Body of pancreas (tissue), 4 donors: Measurements from ENCODE around the gene ESPN.

ENCODE experiments used
- POLR2A ChIP-seq, 3 donors: fragments of 450-650 bp; IDR thresholded peaks; one replicate each; pipeline ENCODE4 v1.6.1; 2016; ENCODE audit warnings: antibody characterized with exemption in 3 of 3, mild to moderate bottlenecking in 2 of 3
- TF ChIP-seq, protein P1 (sequence below), 7 experiments: fragments of 450-650 bp in 4 of 7; fragments of 200-600 bp in 3 of 7; sonication (generic) in 3 of 7; IDR thresholded peaks; one replicate each; pipeline ENCODE4 v1.5.1; 2016 to 2019; ENCODE audit warnings: antibody characterized with exemption in 7 of 7

DNA sequence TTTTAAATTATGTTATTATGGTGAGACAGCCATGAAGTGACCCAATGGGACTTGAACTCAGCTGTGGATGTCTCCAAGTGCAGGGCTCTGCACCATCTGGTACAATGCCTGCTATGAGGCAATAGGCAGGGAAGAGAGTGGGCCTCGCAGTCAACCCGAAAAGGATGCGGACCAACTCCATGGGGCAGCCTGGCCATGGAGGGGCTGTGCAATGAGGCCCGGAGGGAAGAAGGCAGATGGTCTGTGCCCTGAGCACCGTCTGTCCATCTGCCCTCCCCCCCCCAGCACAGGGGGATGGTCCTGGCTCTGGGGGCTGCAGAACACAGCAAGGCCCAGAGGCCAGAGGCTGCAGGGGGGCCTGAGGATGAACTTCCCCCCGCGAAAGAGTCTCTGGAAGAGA, 17.0 kb downstream of the ESPN start:
- TF ChIP-seq POLR2A (IDR thresholded peaks at IDR 0.05), result no peak
- TF ChIP-seq, protein P1, sequence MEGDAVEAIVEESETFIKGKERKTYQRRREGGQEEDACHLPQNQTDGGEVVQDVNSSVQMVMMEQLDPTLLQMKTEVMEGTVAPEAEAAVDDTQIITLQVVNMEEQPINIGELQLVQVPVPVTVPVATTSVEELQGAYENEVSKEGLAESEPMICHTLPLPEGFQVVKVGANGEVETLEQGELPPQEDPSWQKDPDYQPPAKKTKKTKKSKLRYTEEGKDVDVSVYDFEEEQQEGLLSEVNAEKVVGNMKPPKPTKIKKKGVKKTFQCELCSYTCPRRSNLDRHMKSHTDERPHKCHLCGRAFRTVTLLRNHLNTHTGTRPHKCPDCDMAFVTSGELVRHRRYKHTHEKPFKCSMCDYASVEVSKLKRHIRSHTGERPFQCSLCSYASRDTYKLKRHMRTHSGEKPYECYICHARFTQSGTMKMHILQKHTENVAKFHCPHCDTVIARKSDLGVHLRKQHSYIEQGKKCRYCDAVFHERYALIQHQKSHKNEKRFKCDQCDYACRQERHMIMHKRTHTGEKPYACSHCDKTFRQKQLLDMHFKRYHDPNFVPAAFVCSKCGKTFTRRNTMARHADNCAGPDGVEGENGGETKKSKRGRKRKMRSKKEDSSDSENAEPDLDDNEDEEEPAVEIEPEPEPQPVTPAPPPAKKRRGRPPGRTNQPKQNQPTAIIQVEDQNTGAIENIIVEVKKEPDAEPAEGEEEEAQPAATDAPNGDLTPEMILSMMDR (IDR thresholded peaks at IDR 0.05), result no peak
